CD4-positive, alpha-beta T cell treated with Interleukin-10 for 1 hour (primary cell): ENCODE data around the gene CLEC16A.
"Not testable (repeated sequence)": the region's sequence is repeated elsewhere in the genome, so short reads cannot be mapped to it uniquely, and the experiment has no call there.

Source experiments
- DNase-seq: peaks from one replicate; pipeline ENCODE4 v3.0.0-alpha.2; 2020

The CLEC16A gene

DNA sequence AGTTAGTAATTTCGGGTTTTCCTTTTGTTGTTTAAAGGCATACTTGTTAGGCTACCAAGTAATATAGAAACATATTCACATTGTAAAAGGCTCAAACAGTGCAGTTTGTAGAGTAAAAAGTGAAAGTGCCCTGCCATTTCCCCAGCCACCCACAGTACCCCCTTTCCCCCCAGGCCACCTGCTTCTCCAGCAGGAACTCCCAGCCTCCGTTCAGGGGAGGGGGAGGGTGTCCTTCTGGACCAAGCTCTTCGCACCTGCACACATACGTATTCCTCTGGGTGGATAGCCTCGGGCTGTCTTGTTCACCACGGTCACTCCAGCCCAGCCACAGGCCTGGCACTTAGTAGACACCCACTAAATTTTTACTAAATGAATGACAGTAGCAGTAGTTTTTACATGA is 144.5 kb downstream of the CLEC16A start:
- no peak for DNase-seq

DNA sequence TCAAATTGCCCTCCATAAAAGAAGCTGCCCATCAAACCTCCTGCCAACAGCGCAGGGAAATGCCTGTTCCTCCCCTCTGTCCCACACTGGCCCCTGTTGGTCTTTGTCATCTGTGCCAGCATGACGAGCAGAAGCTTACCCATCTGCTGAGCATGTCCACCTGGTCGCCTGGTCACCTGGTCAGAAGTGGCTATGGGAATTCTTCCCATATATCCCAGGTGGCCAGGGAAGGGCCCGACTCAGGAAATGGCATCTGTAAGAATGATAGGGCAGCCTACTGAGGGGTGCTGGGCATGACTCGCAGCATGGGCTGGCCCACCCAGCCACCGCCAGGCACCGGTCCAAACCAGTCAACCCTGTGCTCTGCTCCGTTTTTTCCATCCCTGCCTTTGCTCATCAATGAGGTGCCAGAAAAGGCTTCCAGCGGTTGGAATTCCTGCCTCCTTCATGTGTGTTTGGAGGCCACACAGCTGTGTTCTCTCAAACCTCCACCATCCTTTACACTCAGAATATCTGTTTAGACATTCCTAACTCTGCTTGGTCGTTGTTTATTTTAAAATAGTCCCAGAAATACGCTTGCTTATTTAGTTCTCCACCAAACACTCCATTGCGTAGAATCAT is 145.2 kb downstream of the CLEC16A start:
- no peak for DNase-seq

DNA sequence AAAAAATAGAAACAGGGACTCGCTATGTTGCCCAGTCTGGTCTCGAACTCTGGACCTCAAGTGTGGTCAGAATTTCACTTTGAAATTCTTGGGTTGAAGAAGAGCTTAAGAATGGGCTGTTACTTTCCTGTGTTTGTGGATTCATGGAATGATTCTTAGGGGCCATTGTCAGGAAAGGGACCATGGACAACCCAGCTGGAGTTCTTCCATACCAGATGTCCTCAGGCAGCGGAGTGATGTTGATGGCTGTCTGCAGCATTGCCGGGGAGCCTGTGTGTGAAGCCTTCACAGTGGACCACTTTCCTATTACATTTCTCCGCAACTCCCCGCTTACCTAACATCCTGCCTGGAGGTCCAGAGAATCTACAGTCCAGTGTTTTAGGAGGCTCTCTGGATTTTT is 145.9 kb downstream of the CLEC16A start:
- DNase-seq = no peak

DNA sequence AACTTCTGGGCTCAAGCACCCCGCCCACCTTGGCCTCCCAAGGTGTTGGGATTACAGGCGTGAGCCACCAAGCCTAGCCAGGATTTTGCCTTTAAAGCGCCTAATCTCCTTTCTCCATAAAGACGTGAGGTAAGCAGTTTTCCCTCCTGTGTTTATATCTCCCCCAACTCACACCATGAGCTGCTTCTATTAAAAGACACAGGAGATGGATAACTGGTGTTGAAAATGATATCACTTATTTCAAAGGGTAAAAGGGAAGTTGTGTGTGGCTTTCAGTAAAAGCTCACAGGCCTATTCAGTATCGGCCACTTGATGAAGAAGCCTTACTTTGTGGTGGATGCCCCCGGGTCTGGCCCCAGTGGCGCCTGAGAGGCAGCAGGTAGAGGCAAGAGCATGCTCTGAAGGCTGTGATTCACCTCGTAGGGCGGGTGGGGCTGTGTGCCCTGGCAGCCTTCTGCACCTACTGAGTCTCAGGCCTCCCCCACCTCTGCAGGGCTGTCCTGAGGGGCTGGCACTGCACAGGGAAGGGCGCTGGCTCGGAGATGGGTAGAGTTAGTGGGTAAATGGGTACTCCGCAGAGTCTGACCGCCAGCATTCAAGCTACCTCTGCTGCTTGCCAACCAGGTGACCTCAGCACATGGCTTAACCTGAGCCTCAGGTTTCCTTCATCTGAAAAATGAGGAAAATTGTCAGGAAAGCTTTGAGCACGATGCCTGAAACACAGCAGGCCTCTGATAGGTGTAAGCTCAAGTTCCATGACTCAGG is 146.8 kb downstream of the CLEC16A start:
- no peak for DNase-seq

DNA sequence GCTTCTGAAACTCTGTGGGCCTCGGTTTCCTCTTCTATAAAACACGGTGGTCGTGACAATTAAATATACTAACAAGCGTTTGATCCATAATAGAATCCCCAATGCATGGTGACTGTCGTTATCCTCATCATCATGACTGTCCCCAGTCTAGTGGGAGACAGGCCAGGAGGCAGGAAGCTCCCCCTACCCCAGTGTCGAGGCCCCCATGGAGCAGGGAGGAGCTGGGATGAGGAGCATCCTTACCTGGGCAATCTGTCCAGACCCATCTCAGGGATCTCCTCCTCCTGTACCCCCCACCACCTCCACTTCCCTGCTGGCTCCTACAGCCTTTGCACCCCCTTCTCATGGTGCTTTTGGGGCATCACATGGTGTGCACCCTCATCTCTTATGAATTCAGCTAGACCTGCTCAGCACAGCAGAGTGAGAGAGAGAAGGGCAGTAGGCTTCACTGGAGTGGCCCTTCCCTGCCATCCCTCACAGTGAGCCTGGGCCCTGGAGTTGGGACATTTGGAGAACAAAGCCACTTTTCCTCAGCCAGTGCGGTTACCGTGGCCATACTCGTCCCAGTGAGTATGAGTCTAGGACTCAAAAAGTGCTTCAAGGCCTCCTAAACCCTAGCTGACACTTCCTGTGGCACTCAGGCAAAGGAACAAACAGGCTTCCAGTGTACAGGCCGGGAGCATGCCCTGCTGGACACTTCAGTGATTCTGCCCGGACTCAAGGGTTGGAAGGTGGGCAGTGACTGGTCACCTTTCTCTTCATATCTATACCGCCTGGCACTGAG is 148.6 kb downstream of the CLEC16A start:
- no peak for DNase-seq

DNA sequence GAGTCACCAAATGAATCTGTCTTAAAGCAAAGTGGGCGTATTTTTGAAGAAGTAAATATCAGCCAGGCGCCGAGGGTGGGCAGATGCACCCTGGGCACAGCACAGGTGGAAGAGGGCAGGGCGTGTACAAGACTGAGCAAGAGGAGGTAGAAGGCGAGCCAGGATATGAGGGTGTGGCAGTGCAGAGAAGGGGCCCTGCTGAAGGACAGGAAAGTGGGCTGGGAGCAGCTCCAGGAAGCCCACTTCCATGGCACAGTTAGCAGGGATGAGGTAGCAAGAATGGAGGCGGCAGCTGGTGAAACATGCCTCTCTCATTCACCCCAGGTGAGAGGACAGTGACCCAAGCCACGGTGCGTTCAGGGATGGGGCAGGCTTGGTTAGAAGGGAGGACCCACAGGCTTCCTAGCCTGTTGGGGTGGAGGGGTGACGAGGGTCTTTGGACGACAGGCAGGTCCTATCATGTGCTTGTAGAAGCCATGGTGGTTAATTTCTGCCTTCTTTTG is 149.3 kb downstream of the CLEC16A start:
- DNase-seq = no peak

DNA sequence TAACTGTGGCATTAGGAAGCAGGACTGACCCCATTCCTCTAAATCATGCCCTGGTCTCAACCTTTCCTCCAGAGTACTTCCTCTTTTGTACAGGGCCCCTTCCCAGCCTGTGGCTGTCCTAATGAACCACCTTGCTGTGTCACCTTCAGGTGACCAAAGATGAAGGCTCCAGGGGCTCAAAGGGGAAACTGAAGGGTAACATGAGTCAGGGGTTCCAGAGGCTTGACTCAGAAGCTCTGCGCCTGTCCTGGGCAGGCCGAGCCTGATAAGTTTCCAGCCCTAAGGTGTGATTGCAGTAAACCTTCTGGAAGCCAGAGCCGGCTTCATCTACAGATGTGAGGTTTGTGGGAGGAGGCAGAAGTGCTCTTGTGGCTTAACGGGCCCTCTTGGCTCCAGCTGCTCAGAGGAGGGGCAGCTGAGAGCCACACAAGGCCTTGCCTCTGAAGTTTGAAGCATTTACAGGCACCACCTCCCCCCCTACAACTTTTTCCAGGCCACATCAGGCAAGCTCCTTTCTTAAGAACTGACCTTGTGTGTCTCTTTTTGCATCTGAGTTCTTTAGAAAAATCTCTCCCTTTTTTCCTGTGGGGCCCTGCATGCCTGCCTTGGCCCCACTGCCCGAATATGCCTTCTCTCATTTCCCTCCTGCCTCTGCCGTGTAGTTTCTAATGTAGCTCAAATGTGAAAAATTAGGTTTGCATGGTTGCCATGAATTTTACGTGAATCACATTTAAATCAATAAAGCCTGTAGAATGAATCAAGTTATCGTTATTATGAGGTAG is 149.9 kb downstream of the CLEC16A start:
- no peak for DNase-seq

DNA sequence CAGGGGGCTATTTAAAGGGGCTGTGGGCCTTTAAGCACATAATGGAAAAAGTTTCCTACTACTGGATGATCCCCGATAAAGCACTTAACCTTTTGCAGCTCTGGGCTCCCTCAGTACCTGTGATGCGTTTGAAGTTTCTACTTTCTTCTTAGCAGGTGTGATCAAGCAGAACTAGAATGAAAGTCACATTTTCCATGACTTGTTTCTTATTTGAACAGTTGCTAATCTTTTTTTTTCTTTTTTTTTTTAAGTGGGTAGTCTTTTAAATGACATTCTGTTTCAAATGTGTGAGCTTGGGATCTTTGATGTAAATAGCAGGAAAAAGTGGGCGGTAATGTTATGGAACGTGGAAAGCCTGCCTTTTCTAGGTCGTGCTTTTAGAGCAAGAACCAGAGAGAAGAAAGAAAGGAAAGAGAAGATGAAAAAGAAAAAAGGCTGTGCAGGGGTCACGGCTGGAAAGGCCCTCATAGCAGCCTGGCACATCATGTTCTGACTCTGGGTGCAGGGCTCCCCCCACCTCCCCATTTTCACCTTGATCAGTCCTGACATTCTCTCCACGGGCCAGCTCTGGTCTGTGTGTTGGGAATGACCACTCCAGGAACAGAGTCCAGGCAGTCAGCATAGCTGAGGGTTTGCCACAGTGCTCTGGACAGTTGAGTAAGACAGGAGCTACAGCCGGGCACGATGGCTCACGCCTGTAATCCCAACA is 150.6 kb downstream of the CLEC16A start:
- no peak for DNase-seq

DNA sequence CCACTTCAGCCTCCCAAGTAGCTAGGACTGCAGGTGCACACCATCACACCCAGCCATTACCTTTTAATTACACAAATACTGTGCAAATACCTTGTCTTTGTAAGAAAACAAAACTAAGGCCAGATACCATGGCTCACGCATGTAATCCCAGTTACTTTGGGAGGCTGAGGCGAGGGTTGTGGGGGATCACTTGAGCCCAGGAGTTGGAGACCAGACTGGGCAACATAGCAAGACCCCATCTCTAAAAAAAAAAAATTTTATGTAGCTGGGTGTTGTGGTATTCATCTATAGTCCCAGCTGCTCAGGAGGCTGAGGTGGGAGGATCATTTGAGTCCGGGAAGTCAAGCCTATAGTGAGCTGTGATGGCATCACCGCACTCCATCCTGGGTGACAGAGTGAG is 151.6 kb downstream of the CLEC16A start:
- DNase-seq = no peak

DNA sequence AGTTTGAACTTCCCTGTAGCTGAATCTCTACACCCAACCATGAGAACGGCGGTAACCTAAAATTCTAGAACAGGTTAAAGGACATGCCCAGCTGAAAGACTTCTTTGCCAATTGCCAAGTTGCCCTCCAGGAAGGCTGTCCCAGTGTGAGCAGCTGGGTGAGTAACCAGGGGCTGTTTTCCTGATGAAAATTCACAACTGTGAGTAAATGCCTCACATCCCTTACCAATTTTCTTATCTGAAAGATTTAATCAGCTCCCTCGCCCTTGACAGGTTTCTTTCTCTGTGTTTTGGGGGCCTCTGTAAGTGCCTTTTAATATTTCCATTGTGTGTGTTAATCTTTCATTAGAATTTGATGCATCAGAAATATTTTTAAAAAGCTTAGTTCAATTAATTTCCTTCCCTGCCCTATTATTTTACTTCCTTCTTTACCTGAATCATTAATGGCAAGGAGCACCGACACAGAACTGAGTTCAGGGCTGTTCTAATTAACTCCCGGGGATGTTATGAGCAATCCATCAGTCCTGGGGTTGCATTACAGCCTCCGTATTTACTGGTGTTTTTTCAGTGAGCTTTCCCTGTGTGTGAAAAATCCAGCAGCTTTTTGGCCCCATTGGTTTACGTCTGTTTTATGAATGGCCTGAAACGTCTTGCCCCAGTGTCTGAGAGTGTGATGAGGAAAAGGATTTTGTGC is 152.9 kb downstream of the CLEC16A start:
- DNase-seq = no peak

DNA sequence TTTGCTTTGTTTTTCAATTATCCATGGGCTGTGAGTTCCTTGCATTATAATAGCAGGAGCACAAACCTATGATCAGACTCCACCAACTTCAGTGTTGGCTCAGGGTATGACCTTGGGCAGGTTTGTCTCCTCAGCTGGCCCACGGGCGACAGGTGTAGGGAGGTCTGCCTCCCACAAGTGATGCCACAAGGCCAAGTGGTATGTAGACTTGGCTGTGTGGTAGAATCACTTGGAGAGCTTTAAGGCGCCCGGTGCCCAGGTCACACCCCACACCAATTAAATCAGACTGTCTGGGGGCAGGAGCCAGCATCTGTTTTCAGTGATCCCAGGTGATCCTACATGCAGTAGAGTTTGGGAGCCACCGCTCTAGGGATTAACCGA is 153.4 kb downstream of the CLEC16A start:
- no peak for DNase-seq

DNA sequence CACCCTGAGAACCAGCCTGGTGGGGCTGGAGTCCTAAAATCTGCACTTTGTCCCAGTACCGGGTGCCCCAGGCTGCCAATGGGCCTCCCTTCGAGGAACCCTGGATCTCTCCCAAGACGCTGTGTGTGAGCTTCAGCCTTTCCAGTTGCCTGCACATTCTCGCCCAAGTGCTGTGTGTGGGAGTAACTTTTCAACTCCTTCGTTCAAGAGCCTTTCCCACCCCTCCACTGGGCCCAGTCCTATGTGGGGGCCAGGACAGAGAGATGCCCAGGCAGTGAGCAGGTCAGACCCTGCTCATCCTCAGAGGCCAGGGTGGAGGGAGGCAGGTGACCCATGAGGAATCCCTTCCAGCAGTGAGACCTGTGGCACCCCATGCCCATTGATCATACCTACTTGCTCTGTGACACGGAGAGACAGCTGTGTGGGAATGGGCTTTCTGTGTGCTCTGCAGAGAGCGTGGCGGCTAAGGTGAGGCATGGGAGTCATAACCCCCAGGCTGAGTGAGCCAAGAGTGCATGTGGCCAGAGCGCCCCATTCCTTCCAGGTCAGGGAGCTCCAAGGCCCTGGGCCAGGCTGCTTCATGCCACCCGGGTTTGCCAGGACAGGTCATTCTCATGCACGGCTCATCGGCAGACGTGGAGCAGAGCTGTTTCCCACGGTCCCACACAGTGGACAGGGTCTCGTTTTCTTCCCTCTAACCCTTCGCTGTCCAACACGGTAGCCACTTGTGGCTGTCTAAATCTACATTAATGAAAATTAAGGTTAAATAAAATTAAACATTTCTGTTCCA is 154.4 kb downstream of the CLEC16A start:
- DNase-seq = no peak

DNA sequence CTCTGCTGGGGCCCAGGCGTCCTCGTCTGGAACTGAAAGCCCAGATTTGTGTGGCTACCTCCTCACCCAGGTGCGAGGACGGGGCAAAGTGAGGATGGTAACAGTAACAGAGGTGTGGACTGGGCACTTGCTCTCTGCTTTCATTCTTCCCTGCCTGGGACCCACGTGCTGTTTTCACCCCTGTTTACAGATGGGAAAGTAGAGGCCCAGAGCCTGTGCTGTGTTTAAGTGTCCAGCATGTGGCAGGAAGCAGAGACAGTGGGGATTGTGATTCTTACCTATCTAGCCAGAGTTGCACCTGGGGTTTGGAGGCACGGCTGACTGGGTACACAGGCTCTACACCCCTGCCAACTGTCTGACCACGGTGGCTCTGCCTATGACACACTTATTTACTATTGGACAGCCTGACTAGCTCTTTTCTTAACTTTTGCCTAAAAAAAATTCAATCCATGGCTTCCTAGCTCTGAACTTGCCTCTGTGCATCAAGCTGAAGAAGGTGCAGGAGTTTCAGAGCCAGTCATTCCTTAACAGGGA is 155.4 kb downstream of the CLEC16A start:
- DNase-seq = no peak

DNA sequence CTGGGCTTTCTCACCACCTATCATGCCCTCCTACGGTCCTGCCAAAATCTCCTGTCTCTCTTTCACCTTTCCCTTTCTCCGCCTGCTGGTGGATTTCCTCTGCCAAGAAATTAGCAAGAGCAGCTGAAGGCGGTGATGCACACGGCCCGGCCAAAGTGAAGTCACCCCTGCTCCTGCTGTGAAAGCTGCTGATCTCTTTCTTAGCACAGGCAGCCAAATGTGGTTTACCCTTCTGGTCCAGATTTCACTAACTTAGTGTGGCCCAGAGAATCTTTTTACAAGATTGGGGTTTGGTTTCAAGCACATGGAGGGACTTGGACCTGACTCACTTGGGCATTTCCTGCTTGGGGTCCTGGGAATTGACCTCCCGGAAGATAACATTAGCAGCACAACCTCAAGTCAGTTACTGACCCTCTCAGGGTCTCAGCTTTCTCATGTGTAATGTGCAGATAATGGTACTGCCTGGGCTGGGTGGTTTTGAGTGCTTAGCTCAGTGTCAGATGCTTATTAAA is 155.9 kb downstream of the CLEC16A start:
- DNase-seq = no peak

DNA sequence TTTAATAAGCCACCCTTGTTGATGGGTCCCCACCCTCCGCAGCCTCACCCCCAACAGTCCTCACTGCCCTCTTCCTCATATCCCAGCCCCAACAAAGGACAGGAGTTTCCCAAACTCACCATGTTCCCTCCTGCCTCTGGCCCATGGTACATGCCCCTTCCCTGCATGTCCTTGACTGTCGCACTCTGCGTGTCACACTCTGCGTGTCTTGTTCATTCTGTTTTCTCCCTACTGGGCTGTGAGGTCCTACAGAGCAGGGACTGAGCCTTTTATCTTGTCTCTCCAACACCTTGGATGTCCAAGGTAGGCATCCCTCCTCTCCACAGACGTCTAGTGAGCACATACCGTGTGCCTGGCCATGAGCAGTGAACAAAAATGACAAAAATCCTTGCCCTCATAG is 156.9 kb downstream of the CLEC16A start:
- no peak for DNase-seq

DNA sequence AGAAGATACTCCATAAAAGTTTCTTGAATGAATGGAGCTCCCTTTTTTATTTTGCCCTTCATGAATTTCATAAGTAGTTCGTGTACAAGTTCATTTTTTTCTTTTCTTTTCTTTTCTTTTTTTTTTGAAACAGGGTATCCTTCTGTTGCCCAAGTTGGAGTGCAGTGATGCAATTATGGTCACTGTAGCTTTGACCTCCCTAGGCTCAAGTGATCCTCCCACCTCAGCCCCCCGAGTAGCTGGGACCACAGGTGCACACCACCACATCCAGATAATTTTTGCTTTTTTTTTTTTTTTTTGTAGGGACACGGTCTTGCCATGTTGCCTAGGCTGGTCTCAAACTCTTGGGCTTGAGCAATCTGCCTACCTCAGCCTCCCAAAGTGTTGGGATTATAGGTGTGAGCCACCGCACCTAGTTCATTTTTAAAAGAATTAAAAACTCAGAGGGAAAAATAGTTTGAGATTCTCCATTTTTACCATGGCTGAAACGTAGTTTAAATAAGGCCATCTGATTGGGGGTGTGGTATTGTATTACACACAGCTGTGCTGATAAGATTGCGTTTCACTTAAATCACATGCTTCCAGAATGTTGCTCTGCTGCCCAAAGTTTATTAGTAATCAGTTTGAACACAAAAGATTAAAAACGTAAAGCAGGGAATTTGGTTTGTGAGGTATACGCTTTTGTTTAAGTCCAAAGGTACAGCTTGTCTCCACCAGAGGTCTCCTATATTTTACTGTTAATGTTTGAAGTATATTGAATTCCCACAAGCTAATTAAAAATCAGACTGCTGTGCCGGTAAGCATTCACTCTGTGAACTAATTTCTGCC is 157.5 kb downstream of the CLEC16A start:
- no peak for DNase-seq

DNA sequence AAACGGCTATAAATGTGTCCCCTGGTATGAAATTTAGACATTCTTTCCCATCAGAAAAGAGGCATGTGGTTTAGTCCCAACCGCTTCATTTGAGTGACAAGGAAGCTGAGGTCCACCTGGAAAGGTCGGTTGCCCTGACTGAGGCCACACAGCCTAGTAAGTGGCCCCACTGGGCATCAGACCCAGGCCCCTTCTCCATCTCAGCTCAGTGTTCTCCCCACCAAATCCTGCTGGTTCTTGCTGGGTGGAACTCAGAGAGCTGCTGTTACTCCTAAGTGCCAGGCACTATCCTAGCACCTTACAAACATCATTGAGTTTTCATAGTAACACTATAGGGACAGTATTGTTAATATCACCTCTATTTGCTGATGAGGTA is 158.1 kb downstream of the CLEC16A start:
- DNase-seq = no peak

DNA sequence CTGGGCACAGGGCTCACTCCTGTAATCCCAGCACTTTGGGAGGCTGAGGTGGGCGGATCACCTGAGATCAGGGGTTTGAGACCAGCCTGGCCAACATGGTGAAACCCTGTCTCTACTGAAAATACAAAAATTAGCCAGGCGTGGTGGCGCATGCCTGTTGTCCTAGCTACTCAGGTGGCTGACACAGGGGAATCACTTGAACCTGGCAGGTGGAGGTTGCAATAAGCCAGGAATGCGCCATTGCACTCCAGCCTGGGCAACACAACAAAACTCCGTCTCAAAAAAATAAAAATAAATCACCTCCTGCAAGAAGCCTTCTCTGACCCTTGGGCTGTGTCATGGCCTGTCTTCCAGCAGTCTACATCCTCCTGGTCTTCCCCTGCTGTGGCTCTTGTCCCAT is 158.9 kb downstream of the CLEC16A start:
- DNase-seq = not testable (repeated sequence)
